Liver (tissue), 3 donors: Measurements from ENCODE around the gene SIN3B.

ENCODE experiments used
- EGR1 ChIP-seq, 2 donors: IDR thresholded peaks; 2 replicates each; pipeline ENCODE4 v1.6.1; 2016 to 2018; ENCODE audit warnings: antibody characterized with exemption in 2 of 2, low read depth in 2 of 2
- FOXA2 ChIP-seq: IDR thresholded peaks from 2 replicates; pipeline ENCODE4 v1.6.1; 2016; ENCODE audit warnings: antibody characterized with exemption
- GABPA ChIP-seq, 2 donors: IDR thresholded peaks in 1 of 2; conservative IDR thresholded peaks in 1 of 2; 2 replicates each; pipeline ENCODE4 v1.6.1; 2016; ENCODE audit warnings: antibody characterized with exemption in 2 of 2, mild to moderate bottlenecking in 1 of 2, moderate library complexity in 1 of 2
- JUND ChIP-seq, 2 donors: IDR thresholded peaks; 2 replicates each; pipeline ENCODE4 v1.6.1; 2016; ENCODE audit warnings: antibody characterized with exemption in 2 of 2
- RAD21 ChIP-seq, 2 donors: IDR thresholded peaks; 2 replicates each; pipeline ENCODE4 v1.6.1; 2016; ENCODE audit warnings: antibody characterized with exemption in 2 of 2, mild to moderate bottlenecking in 2 of 2
- SP1 ChIP-seq: IDR thresholded peaks from 2 replicates; pipeline ENCODE4 v1.6.1; 2018; ENCODE audit warnings: antibody characterized with exemption, mild to moderate bottlenecking
- TAF1 ChIP-seq: conservative IDR thresholded peaks from 2 replicates; pipeline ENCODE4 v1.6.1; 2016; ENCODE audit warnings: antibody characterized with exemption, mild to moderate bottlenecking
- YY1 ChIP-seq: IDR thresholded peaks from 2 replicates; pipeline ENCODE4 v1.6.1; 2016; ENCODE audit warnings: antibody characterized with exemption, mild to moderate bottlenecking
- TF ChIP-seq, protein P1 (sequence below): fragments of 150-350 bp; IDR thresholded peaks from 2 replicates; pipeline ENCODE4 v1.5.1; 2017; ENCODE audit warnings: improper control_type of control experiment, low read depth, low read length; ENCODE audit not compliant: missing input control
- TF ChIP-seq, protein P2 (sequence below): IDR thresholded peaks from 2 replicates; pipeline ENCODE4 v1.6.1; 2016; ENCODE audit warnings: antibody characterized with exemption, mild to moderate bottlenecking
- TF ChIP-seq, protein P3 (sequence below): IDR thresholded peaks from 2 replicates; pipeline ENCODE4 v1.6.1; 2016; ENCODE audit warnings: antibody characterized with exemption
- donor health status: healthy.
- donor health status: healthy.

DNA sequence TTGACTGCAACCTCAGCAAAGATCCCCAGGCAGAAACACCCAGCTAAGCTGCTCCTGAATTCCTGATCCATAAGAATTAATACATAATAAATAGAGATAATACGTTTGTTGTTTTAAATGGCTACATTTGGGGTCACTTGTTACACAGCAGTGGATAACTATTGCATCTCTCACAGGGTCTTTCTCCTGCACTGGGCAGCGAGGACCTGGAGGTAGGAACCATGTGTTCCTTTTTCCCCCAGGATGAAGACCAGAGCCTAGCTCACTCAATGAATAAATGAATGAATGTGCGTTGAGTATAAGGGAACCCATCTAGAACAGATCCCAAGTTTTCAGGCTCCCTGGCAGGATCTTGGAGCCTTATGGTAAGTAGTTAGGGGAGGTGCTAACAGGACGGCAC is 90.3 kb downstream of the SIN3B start:
- TF ChIP-seq EGR1 (IDR thresholded peaks at IDR 0.05; ENCODE audit: low read depth in 2 of 2) (no peak), JUND (IDR thresholded peaks at IDR 0.05) (no peak), TAF1 (no peak), YY1 (no peak), RAD21 (IDR thresholded peaks at IDR 0.05) (no peak), FOXA2 (no peak), GABPA (IDR thresholded peaks at IDR 0.05 in 1 of 2, conservative IDR thresholded peaks at IDR 0.05 in 1 of 2) (no peak), SP1 (no peak)
- TF ChIP-seq, protein P1, sequence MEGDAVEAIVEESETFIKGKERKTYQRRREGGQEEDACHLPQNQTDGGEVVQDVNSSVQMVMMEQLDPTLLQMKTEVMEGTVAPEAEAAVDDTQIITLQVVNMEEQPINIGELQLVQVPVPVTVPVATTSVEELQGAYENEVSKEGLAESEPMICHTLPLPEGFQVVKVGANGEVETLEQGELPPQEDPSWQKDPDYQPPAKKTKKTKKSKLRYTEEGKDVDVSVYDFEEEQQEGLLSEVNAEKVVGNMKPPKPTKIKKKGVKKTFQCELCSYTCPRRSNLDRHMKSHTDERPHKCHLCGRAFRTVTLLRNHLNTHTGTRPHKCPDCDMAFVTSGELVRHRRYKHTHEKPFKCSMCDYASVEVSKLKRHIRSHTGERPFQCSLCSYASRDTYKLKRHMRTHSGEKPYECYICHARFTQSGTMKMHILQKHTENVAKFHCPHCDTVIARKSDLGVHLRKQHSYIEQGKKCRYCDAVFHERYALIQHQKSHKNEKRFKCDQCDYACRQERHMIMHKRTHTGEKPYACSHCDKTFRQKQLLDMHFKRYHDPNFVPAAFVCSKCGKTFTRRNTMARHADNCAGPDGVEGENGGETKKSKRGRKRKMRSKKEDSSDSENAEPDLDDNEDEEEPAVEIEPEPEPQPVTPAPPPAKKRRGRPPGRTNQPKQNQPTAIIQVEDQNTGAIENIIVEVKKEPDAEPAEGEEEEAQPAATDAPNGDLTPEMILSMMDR: no peak
- TF ChIP-seq, protein P2, sequence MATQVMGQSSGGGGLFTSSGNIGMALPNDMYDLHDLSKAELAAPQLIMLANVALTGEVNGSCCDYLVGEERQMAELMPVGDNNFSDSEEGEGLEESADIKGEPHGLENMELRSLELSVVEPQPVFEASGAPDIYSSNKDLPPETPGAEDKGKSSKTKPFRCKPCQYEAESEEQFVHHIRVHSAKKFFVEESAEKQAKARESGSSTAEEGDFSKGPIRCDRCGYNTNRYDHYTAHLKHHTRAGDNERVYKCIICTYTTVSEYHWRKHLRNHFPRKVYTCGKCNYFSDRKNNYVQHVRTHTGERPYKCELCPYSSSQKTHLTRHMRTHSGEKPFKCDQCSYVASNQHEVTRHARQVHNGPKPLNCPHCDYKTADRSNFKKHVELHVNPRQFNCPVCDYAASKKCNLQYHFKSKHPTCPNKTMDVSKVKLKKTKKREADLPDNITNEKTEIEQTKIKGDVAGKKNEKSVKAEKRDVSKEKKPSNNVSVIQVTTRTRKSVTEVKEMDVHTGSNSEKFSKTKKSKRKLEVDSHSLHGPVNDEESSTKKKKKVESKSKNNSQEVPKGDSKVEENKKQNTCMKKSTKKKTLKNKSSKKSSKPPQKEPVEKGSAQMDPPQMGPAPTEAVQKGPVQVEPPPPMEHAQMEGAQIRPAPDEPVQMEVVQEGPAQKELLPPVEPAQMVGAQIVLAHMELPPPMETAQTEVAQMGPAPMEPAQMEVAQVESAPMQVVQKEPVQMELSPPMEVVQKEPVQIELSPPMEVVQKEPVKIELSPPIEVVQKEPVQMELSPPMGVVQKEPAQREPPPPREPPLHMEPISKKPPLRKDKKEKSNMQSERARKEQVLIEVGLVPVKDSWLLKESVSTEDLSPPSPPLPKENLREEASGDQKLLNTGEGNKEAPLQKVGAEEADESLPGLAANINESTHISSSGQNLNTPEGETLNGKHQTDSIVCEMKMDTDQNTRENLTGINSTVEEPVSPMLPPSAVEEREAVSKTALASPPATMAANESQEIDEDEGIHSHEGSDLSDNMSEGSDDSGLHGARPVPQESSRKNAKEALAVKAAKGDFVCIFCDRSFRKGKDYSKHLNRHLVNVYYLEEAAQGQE: no peak
- TF ChIP-seq, protein P3, sequence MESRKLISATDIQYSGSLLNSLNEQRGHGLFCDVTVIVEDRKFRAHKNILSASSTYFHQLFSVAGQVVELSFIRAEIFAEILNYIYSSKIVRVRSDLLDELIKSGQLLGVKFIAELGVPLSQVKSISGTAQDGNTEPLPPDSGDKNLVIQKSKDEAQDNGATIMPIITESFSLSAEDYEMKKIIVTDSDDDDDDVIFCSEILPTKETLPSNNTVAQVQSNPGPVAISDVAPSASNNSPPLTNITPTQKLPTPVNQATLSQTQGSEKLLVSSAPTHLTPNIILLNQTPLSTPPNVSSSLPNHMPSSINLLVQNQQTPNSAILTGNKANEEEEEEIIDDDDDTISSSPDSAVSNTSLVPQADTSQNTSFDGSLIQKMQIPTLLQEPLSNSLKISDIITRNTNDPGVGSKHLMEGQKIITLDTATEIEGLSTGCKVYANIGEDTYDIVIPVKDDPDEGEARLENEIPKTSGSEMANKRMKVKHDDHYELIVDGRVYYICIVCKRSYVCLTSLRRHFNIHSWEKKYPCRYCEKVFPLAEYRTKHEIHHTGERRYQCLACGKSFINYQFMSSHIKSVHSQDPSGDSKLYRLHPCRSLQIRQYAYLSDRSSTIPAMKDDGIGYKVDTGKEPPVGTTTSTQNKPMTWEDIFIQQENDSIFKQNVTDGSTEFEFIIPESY: no peak
